H9 (cell line): ENCODE results near the gene PDZD2. TPM values are rescaled to one million over a fixed set of nuclear protein-coding genes. Genes with fewer than 3 reads are reported as not detected.

Experiments
- DNase-seq: peaks from one replicate; pipeline ENCODE4 v3.0.0-alpha.2; 2017
- H2AFZ ChIP-seq: one replicate; pipeline ENCODE4 v1.6.1; 2013; ENCODE audit warnings: mild to moderate bottlenecking, low read length, control low read depth, moderate library complexity
- H2AK5ac ChIP-seq: 2 replicates; pipeline ENCODE4 v1.6.1; 2013; ENCODE audit warnings: low read length, control low read depth, mixed read lengths; ENCODE audit not compliant: insufficient read length
- H2BK120ac ChIP-seq: one replicate; pipeline ENCODE4 v1.6.1; 2013; ENCODE audit warnings: low read depth, mild to moderate bottlenecking, low read length, control low read depth, inconsistent platforms; ENCODE audit not compliant: poor library complexity, severe bottlenecking
- H2BK12ac ChIP-seq: 2 replicates; pipeline ENCODE4 v1.6.1; 2013; ENCODE audit warnings: low read length, control low read depth, mixed read lengths, low read depth; ENCODE audit not compliant: insufficient read length
- H2BK15ac ChIP-seq: 2 replicates; pipeline ENCODE4 v1.6.1; 2013; ENCODE audit warnings: low read depth, low read length, control low read depth
- H2BK20ac ChIP-seq: one replicate; pipeline ENCODE4 v1.6.1; 2013; ENCODE audit warnings: low read depth, mild to moderate bottlenecking, low read length, control low read depth, inconsistent platforms; ENCODE audit not compliant: poor library complexity, severe bottlenecking
- H2BK5ac ChIP-seq: 2 replicates; pipeline ENCODE4 v1.6.1; 2013; ENCODE audit warnings: low read length, control low read depth, mixed read lengths; ENCODE audit not compliant: insufficient read length
- H3K14ac ChIP-seq: 2 replicates; pipeline ENCODE4 v1.6.1; 2013; ENCODE audit warnings: low read length, control low read depth; ENCODE audit not compliant: insufficient read depth
- H3K18ac ChIP-seq: 2 replicates; pipeline ENCODE4 v1.6.1; 2013; ENCODE audit warnings: low read depth, mild to moderate bottlenecking, mixed read lengths, low read length, control low read depth; ENCODE audit not compliant: insufficient read length
- H3K23ac ChIP-seq: 2 replicates; pipeline ENCODE4 v1.6.1; 2013; ENCODE audit warnings: low read length, control low read depth, mixed read lengths, low read depth; ENCODE audit not compliant: insufficient read length
- H3K23me2 ChIP-seq: 2 replicates; pipeline ENCODE4 v1.6.1; 2013; ENCODE audit warnings: low read depth, mild to moderate bottlenecking, mixed read lengths, low read length, control low read depth; ENCODE audit not compliant: insufficient read length, poor library complexity, severe bottlenecking
- H3K27ac ChIP-seq: 2 replicates; pipeline ENCODE4 v1.5.1; 2013; ENCODE audit warnings: low read length, control low read depth, mixed read lengths, low read depth; ENCODE audit not compliant: insufficient read length
- H3K27me3 ChIP-seq: 2 replicates; pipeline ENCODE4 v1.6.1; 2013; ENCODE audit warnings: low read length, control low read depth, inconsistent platforms; ENCODE audit not compliant: insufficient read depth
- H3K4ac ChIP-seq: 2 replicates; pipeline ENCODE4 v1.6.1; 2013; ENCODE audit warnings: low read depth, mild to moderate bottlenecking, control low read depth, inconsistent platforms, low read length, moderate library complexity
- H3K4me1 ChIP-seq: 2 replicates; pipeline ENCODE4 v1.6.1; 2013; ENCODE audit warnings: low read length, control low read depth, inconsistent platforms; ENCODE audit not compliant: insufficient read depth
- H3K4me2 ChIP-seq: 2 replicates; pipeline ENCODE4 v1.6.1; 2013; ENCODE audit warnings: low read length, control low read depth, mixed read lengths; ENCODE audit not compliant: insufficient read length, insufficient read depth
- H3K56ac ChIP-seq: 2 replicates; pipeline ENCODE4 v1.6.1; 2013; ENCODE audit warnings: low read depth, mild to moderate bottlenecking, mixed read lengths, low read length, control low read depth; ENCODE audit not compliant: insufficient read length
- H3K79me1 ChIP-seq: 2 replicates; pipeline ENCODE4 v1.6.1; 2013; ENCODE audit warnings: low read depth, mild to moderate bottlenecking, moderate library complexity, low read length, control low read depth, inconsistent platforms; ENCODE audit not compliant: insufficient read depth, poor library complexity, severe bottlenecking
- H3K79me2 ChIP-seq: 2 replicates; pipeline ENCODE4 v1.6.1; 2013; ENCODE audit warnings: low read length, control low read depth, inconsistent platforms; ENCODE audit not compliant: insufficient read depth
- H3K9ac ChIP-seq: 2 replicates; pipeline ENCODE4 v1.6.1; 2013; ENCODE audit warnings: low read length, control low read depth, mixed read lengths; ENCODE audit not compliant: insufficient read length; ENCODE audit errors: extremely low read depth
- H3K9me3 ChIP-seq: one replicate; pipeline ENCODE4 v1.6.1; 2013; ENCODE audit warnings: low read depth, low read length, inconsistent platforms; ENCODE audit not compliant: control insufficient read depth
- H3T11ph ChIP-seq: one replicate; pipeline ENCODE4 v1.6.1; 2013; ENCODE audit warnings: mild to moderate bottlenecking, low read length, control low read depth, inconsistent platforms
- H4K20me1 ChIP-seq: one replicate; pipeline ENCODE4 v1.6.1; 2013; ENCODE audit not compliant: control insufficient read depth, insufficient read length, insufficient read depth
- H4K5ac ChIP-seq: 2 replicates; pipeline ENCODE4 v1.6.1; 2013; ENCODE audit warnings: low read depth, mild to moderate bottlenecking, mixed read lengths, low read length, control low read depth; ENCODE audit not compliant: insufficient read length
- H4K8ac ChIP-seq: replicated peaks from 2 replicates; pipeline ENCODE4 v1.6.1; 2013; ENCODE audit warnings: low read length, control low read depth, mixed read lengths, low read depth; ENCODE audit not compliant: insufficient read length
- H4K91ac ChIP-seq: 2 replicates; pipeline ENCODE4 v1.6.1; 2013; ENCODE audit warnings: low read depth, mild to moderate bottlenecking, moderate library complexity, mixed read lengths, low read length, control low read depth; ENCODE audit not compliant: insufficient read length
- H3K27ac Mint-ChIP-seq, 3 experiments: 2 replicates in 2 of 3; 3 replicates in 1 of 3; pipeline ENCODE4 v1.8.0; 2020 to 2021; ENCODE audit warnings: mixed read lengths in 3 of 3, mild to moderate bottlenecking in 1 of 3, moderate library complexity in 1 of 3
- H3K27me3 Mint-ChIP-seq: 2 replicates; pipeline ENCODE4 v1.8.0; 2021; ENCODE audit warnings: low read depth, mild to moderate bottlenecking, moderate library complexity, mixed read lengths
- H3K36me3 Mint-ChIP-seq, 3 experiments: 2 replicates in 2 of 3; 3 replicates in 1 of 3; pipeline ENCODE4 v1.8.0; 2020 to 2021; ENCODE audit warnings: low read depth in 3 of 3, mixed read lengths in 3 of 3; ENCODE audit not compliant: insufficient read depth in 1 of 3
- H3K4me1 Mint-ChIP-seq, 2 experiments: 2 replicates each; pipeline ENCODE4 v1.8.0; 2020; ENCODE audit warnings: mixed read lengths in 2 of 2
- H3K4me3 Mint-ChIP-seq, 2 experiments: 2 replicates in 1 of 2; 3 replicates in 1 of 2; pipeline ENCODE4 v1.8.0; 2020 to 2021; ENCODE audit warnings: mild to moderate bottlenecking in 2 of 2, mixed read lengths in 2 of 2, moderate library complexity in 1 of 2
- H3K9me3 Mint-ChIP-seq, 2 experiments: 2 replicates in 1 of 2; 3 replicates in 1 of 2; pipeline ENCODE4 v1.8.0; 2020; ENCODE audit warnings: mild to moderate bottlenecking in 2 of 2, mixed read lengths in 2 of 2, moderate library complexity in 1 of 2
- CTCF ChIP-seq: fragments of 200-600 bp; sonication (generic); conservative IDR thresholded peaks from 3 replicates; pipeline ENCODE4 v1.8.0; 2021; ENCODE audit warnings: antibody characterized with exemption, mild to moderate bottlenecking
- WGBS: extraction: QIAGEN DNeasy Blood & Tissue Kit; methylation state at CpG from one replicate; pipeline ENCODE4 v1.1.7; 2013; ENCODE audit warnings: missing lambda C conversion rate, low lambda C conversion rate, mixed read lengths; ENCODE audit not compliant: insufficient read length; ENCODE audit errors: extremely low coverage; 5-methylcytosine and 5-hydroxymethylcytosine counted together
- total RNA-seq: library from RNA; stranded (reverse); gene quantifications from 2 replicates; pipeline ENCODE4 v1.2.1, GENCODE V29; 2021

The PDZD2 gene
- total RNA-seq, 1 experiment from 2014 or later: 9.9 TPM

GRCh38 chr5:31898036-31898632, 259.2 kb downstream of the PDZD2 start:
- Histone ChIP-seq H4K91ac (no peak overlapping the region), H3K27ac (no peak overlapping the region), H2BK120ac (no peak overlapping the region), H2AK5ac (no peak overlapping the region), H3K9ac (no peak overlapping the region), H3K9me3 (no peaks in the 10 kb centered on the region), H3K14ac (peak overlapping the region; percentile 19; the same call in 1 of the 2 replicates), H3K4me2 (no peak overlapping the region), H4K20me1 (no peaks in the 10 kb centered on the region), H4K5ac (no peak overlapping the region), H3K79me1 (no peaks in the 10 kb centered on the region), H2BK5ac (no peak overlapping the region), H4K8ac (no peak overlapping the region), H2BK15ac (no peak overlapping the region), H2BK12ac (no peak overlapping the region), H3T11ph (no peak overlapping the region), H2AFZ (no peak overlapping the region), H3K4me1 (no peaks in the 10 kb centered on the region), H3K27me3 (no peaks in the 10 kb centered on the region), H3K23me2 (no peaks in the 10 kb centered on the region), H3K79me2 (no peaks in the 10 kb centered on the region), H3K18ac (peak overlapping the region; percentile 23), H3K23ac (no peak overlapping the region), H3K56ac (no peak overlapping the region), H3K4ac (no peak overlapping the region), H2BK20ac (no peak overlapping the region)
- no peak overlapping the region for H3K27ac Mint-ChIP-seq
- H3K36me3 Mint-ChIP-seq: no peaks in the 10 kb centered on the region; a peak in 2 of 7 replicates
- H3K9me3 Mint-ChIP-seq: peaks cover 0 to 2% of the 10 kb centered on the region in 2 experiments; a peak in 2 of 5 replicates
- H3K4me1 Mint-ChIP-seq: peaks cover 16 to 17% of the 10 kb centered on the region in 2 experiments
- no peaks in the 10 kb centered on the region for H3K27me3 Mint-ChIP-seq
- DNase-seq: no peak
- WGBS: no CpG with 5 or more reads among the region's 6 CpGs
- no peak for TF ChIP-seq CTCF
- no peak overlapping the region for H3K4me3 Mint-ChIP-seq
